ENCODE results near the gene WNT5A. TPM values are rescaled to one million over a fixed set of nuclear protein-coding genes. Genes with fewer than 3 reads are reported as not detected.

WNT5A gene
- total RNA-seq, 1 donor from 2014 or later = 45.8 TPM

- DNase-seq (ENCODE audit: low read depth) = no peak
Observed at GRCh38 chr3:55459838-55460237, 27.3 kb downstream of the WNT5A start.

GRCh38 chr3:55458181-55458790, 28.8 kb downstream of the WNT5A start:
- Mint-ChIP-seq H3K27me3 (ENCODE audit: low read depth, unreplicated experiment) (peaks cover 9% of the 10 kb centered on the region), H3K4me1 (ENCODE audit: low read depth, unreplicated experiment) (peaks cover 6% of the 10 kb centered on the region), H3K36me3 (ENCODE audit: low read depth, unreplicated experiment) (peaks cover 3% of the 10 kb centered on the region), H3K4me3 (ENCODE audit: unreplicated experiment) (no peak overlapping the region), H3K27ac (ENCODE audit: unreplicated experiment) (no peak overlapping the region), H3K9me3 (ENCODE audit: unreplicated experiment) (no peaks in the 10 kb centered on the region)
- no peaks in the 10 kb centered on the region for H3K9me3 ChIP-seq (ENCODE audit: insufficient read depth, low read depth, low read length)
- H3K4me3 ChIP-seq (ENCODE audit: insufficient read depth, low read depth, low read length) = no peak overlapping the region
- H2AFZ ChIP-seq (ENCODE audit: low read depth, low read length) = no peak overlapping the region
- FAIRE-seq (no peak), DNase-seq (ENCODE audit: low read depth) (no peak)
- H3K27me3 ChIP-seq (ENCODE audit: insufficient read depth, low read length) = no peaks in the 10 kb centered on the region
- no peak overlapping the region for H3K27ac ChIP-seq (ENCODE audit: low read depth, low read length)
- TF ChIP-seq CTCF (IDR thresholded peaks at IDR 0.05; ENCODE audit: insufficient read depth, low read depth, low read length) (no peak), EZH2 (IDR thresholded peaks at IDR 0.05; ENCODE audit: insufficient read depth, low read length) (no peak)
- no peak overlapping the region for H3K4me2 ChIP-seq (ENCODE audit: low read length)
- H3K36me3 ChIP-seq (ENCODE audit: insufficient read depth, low read length) = no peaks in the 10 kb centered on the region
- no peaks in the 10 kb centered on the region for H3K79me2 ChIP-seq (ENCODE audit: insufficient read depth, low read length)
- no peaks in the 10 kb centered on the region for H3K4me1 ChIP-seq (ENCODE audit: insufficient read depth, low read length)
- H4K20me1 ChIP-seq (ENCODE audit: insufficient read depth, low read length) = no peaks in the 10 kb centered on the region
- H3K9ac ChIP-seq (ENCODE audit: low read length) = no peak overlapping the region

More at GRCh38 chr3:55459838-55460237, 27.3 kb downstream of the WNT5A start:
- H3K4me3 Mint-ChIP-seq (ENCODE audit: unreplicated experiment) = no peak overlapping the region
- no peaks in the 10 kb centered on the region for H4K20me1 ChIP-seq (ENCODE audit: insufficient read depth, low read length)
- H3K79me2 ChIP-seq (ENCODE audit: insufficient read depth, low read length) = no peaks in the 10 kb centered on the region
- H3K27me3 Mint-ChIP-seq (ENCODE audit: low read depth, unreplicated experiment) = peaks cover 9% of the 10 kb centered on the region
- no peaks in the 10 kb centered on the region for H3K4me1 ChIP-seq (ENCODE audit: insufficient read depth, low read length)
- no peaks in the 10 kb centered on the region for H3K4me1 Mint-ChIP-seq (ENCODE audit: low read depth, unreplicated experiment)
- no peak overlapping the region for H2AFZ ChIP-seq (ENCODE audit: low read depth, low read length)
- H3K9me3 Mint-ChIP-seq (ENCODE audit: unreplicated experiment) = no peaks in the 10 kb centered on the region
- TF ChIP-seq EZH2 (IDR thresholded peaks at IDR 0.05; ENCODE audit: insufficient read depth, low read length) (no peak), CTCF (IDR thresholded peaks at IDR 0.05; ENCODE audit: insufficient read depth, low read depth, low read length) (no peak)
- no peak overlapping the region for H3K27ac Mint-ChIP-seq (ENCODE audit: unreplicated experiment)
- no peak for FAIRE-seq
- no peak overlapping the region for H3K9ac ChIP-seq (ENCODE audit: low read length)
- H3K36me3 Mint-ChIP-seq (ENCODE audit: low read depth, unreplicated experiment) = peaks cover 3% of the 10 kb centered on the region
- H3K9me3 ChIP-seq (ENCODE audit: insufficient read depth, low read depth, low read length) = no peaks in the 10 kb centered on the region
- H3K27ac ChIP-seq (ENCODE audit: low read depth, low read length) = no peak overlapping the region
- peaks cover 1% of the 10 kb centered on the region for H3K36me3 ChIP-seq (ENCODE audit: insufficient read depth, low read length)
- H3K4me2 ChIP-seq (ENCODE audit: low read length) = no peak overlapping the region
- H3K27me3 ChIP-seq (ENCODE audit: insufficient read depth, low read length) = no peaks in the 10 kb centered on the region
- H3K4me3 ChIP-seq (ENCODE audit: insufficient read depth, low read depth, low read length) = no peak overlapping the region

DNA sequence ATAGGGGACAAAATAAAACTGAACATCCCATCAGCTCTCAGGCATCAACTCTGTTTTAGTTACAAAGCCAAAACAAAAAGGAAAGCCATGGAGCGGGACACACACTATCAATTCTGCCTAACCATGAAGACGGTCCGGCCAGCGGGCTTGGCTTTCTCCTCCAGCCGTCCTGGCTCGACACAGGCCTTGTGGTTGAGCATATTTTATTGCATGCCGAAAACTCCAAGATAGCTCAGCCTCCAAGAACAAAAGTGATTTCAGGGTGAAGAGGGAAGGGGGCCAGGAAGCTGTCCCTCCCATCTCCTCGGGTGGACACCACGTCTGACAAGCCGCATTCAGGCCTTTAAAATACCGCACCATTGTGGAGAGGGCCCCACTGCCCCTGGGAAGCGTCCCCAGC, 31.2 kb downstream of the WNT5A start:
- TF ChIP-seq CTCF (IDR thresholded peaks at IDR 0.05; ENCODE audit: insufficient read depth, low read depth, low read length) (no peak), EZH2 (IDR thresholded peaks at IDR 0.05; ENCODE audit: insufficient read depth, low read length) (no peak)
- Mint-ChIP-seq H3K4me3 (ENCODE audit: unreplicated experiment) (no peak overlapping the region), H3K36me3 (ENCODE audit: low read depth, unreplicated experiment) (peaks cover 3% of the 10 kb centered on the region), H3K27ac (ENCODE audit: unreplicated experiment) (no peak overlapping the region), H3K27me3 (ENCODE audit: low read depth, unreplicated experiment) (peaks cover 4% of the 10 kb centered on the region), H3K4me1 (ENCODE audit: low read depth, unreplicated experiment) (peaks cover 6% of the 10 kb centered on the region), H3K9me3 (ENCODE audit: unreplicated experiment) (no peaks in the 10 kb centered on the region)
- Histone ChIP-seq H3K27ac (ENCODE audit: low read depth, low read length) (no peak overlapping the region), H3K9me3 (ENCODE audit: insufficient read depth, low read depth, low read length) (no peaks in the 10 kb centered on the region), H3K36me3 (ENCODE audit: insufficient read depth, low read length) (no peaks in the 10 kb centered on the region), H3K27me3 (ENCODE audit: insufficient read depth, low read length) (no peaks in the 10 kb centered on the region), H3K4me3 (ENCODE audit: insufficient read depth, low read depth, low read length) (no peak overlapping the region), H3K4me2 (ENCODE audit: low read length) (no peak overlapping the region), H3K4me1 (ENCODE audit: insufficient read depth, low read length) (no peaks in the 10 kb centered on the region), H2AFZ (ENCODE audit: low read depth, low read length) (no peak overlapping the region), H3K9ac (ENCODE audit: low read length) (no peak overlapping the region), H4K20me1 (ENCODE audit: insufficient read depth, low read length) (no peaks in the 10 kb centered on the region), H3K79me2 (ENCODE audit: insufficient read depth, low read length) (no peaks in the 10 kb centered on the region)
- FAIRE-seq (no peak), DNase-seq (ENCODE audit: low read depth) (no peak)

All from astrocyte (in vitro differentiated cells and primary cell).